Stomach (tissue), 4 donors: Measurements from ENCODE around the gene EMILIN1.

Experiments used
- CTCF ChIP-seq, 7 experiments: fragments of 450-650 bp in 4 of 7; fragments of 200-600 bp in 3 of 7; sonication (generic) in 3 of 7; IDR thresholded peaks; one replicate each; pipeline ENCODE4 v1.5.1; 2016 to 2019; ENCODE audit warnings: antibody characterized with exemption in 7 of 7, control low read depth in 2 of 7, mild to moderate bottlenecking in 1 of 7
- EP300 ChIP-seq: sonication (generic); formaldehyde crosslinking; IDR thresholded peaks from one replicate; pipeline ENCODE4 v1.6.1; 2017; ENCODE audit warnings: antibody characterized with exemption

- no peak for TF ChIP-seq CTCF (IDR thresholded peaks at IDR 0.05)
- TF ChIP-seq EP300, result no peak
Measured at GRCh38 chr2:27115519-27115918, 37.1 kb downstream of the EMILIN1 start.
